Measurements from ENCODE around the gene LMAN1L. TPM values are rescaled to one million over a fixed set of nuclear protein-coding genes. Genes with fewer than 3 reads are reported as not detected.

Gene LMAN1L
- total RNA-seq = under 1 TPM in 1 of 2 experiments, not detected in 1; 0.15 TPM

GRCh38 chr15:74812533-74812932 is at the start of gene LMAN1L:
TSS of gene LMAN1L (plus strand) at chr15:74812835. CDS start at chr15:74812855, 20 bp downstream.
- ChIA-PET CTCF (interaction anchor here (0.6 kb wide), 1 partner anchor 141 kb away, joined by 4 read pairs; no protein-coding TSS in a partner anchor), POLR2A (no interaction called here)

- ChIA-PET POLR2A (no interaction called here), CTCF (interaction anchor here (1.1 kb wide), 1 partner anchor 142 kb away, joined by 3 read pairs; no protein-coding TSS in a partner anchor)
Measured at GRCh38 chr15:74763416-74763815, 49.2 kb upstream of the LMAN1L start.

GRCh38 chr15:74767167-74768098 is 45.2 kb upstream of the LMAN1L start:
- CTCF ChIA-PET = interaction anchor here (0.7 to 27.2 kb wide), 15 partner anchors 25 to 1107 kb away, joined by 3 to 914 read pairs (median 5); partner anchors contain the start of genes CSK, CYP1A1 and EDC3

GRCh38 chr15:74768099-74768770 is 44.4 kb upstream of the LMAN1L start:
- ChIA-PET POLR2A (interaction anchor here (0.6 kb wide), 1 partner anchor 10 kb away, joined by 6 read pairs; no protein-coding TSS in a partner anchor), CTCF (interaction anchor here (0.7 to 27.2 kb wide), 28 partner anchors 10 to 395 kb away, joined by 3 to 914 read pairs (median 4); partner anchors contain the start of genes CSK, CYP1A1, EDC3 and ULK3)

More at GRCh38 chr15:74767167-74768098, 45.2 kb upstream of the LMAN1L start:
- POLR2A ChIA-PET = interaction anchor here (0.7 kb wide), 1 partner anchor 27 kb away, joined by 3 read pairs; no protein-coding TSS in a partner anchor

GRCh38 chr15:74768771-74769342 is 43.8 kb upstream of the LMAN1L start:
- ChIA-PET POLR2A (interaction anchor here (0.6 to 1.1 kb wide), 2 partner anchors 9 to 11 kb away, joined by 4 to 6 read pairs; no protein-coding TSS in a partner anchor), CTCF (interaction anchor here (0.7 to 27.2 kb wide), 37 partner anchors 10 to 396 kb away, joined by 3 to 914 read pairs (median 4); partner anchors contain the start of genes CPLX3, CSK, CYP1A1 and EDC3)

- CTCF ChIA-PET = interaction anchor here (0.7 to 27.2 kb wide), 36 partner anchors 11 to 434 kb away, joined by 3 to 914 read pairs (median 4); partner anchors contain the start of genes CPLX3, CSK, CYP1A1 and CYP1A2
- POLR2A ChIA-PET = interaction anchor here (1.0 to 1.1 kb wide), 2 partner anchors 9 to 10 kb away, joined by 4 read pairs; no protein-coding TSS in a partner anchor
Measured at GRCh38 chr15:74769463-74770025, 43.1 kb upstream of the LMAN1L start.

GRCh38 chr15:74770211-74770903 is 42.3 kb upstream of the LMAN1L start:
- POLR2A ChIA-PET = interaction anchor here (0.6 to 1.2 kb wide), 4 partner anchors 10 to 136 kb away, joined by 3 to 4 read pairs (median 4); partner anchors contain the start of gene FAM219B
- CTCF ChIA-PET = interaction anchor here (0.6 to 27.2 kb wide), 32 partner anchors 9 to 397 kb away, joined by 3 to 914 read pairs (median 5); partner anchors contain the start of genes CPLX3, CSK, CYP1A2 and FAM219B

- POLR2A ChIA-PET = no interaction called here
Measured at GRCh38 chr15:74773329-74773728, 39.3 kb upstream of the LMAN1L start.

GRCh38 chr15:74773731-74774252 is 38.8 kb upstream of the LMAN1L start:
- POLR2A ChIA-PET = interaction anchor here (0.6 kb wide), 1 partner anchor 142 kb away, joined by 8 read pairs; no protein-coding TSS in a partner anchor
- CTCF ChIA-PET = interaction anchor here (0.9 to 27.2 kb wide), 3 partner anchors 19 to 228 kb away, joined by 3 to 914 read pairs (median 259); partner anchors contain the start of gene CSK

More at GRCh38 chr15:74773329-74773728, 39.3 kb upstream of the LMAN1L start:
- CTCF ChIA-PET = interaction anchor here (0.9 to 27.2 kb wide), 4 partner anchors 19 to 228 kb away, joined by 3 to 914 read pairs (median 150); partner anchors contain the start of gene CSK

GRCh38 chr15:74775132-74775562 is 37.5 kb upstream of the LMAN1L start:
- ChIA-PET POLR2A (interaction anchor here (3.5 kb wide), 1 partner anchor 12 kb away, joined by 32 read pairs; no protein-coding TSS in a partner anchor), CTCF (interaction anchor here (11.1 to 27.2 kb wide), 2 partner anchors 18 to 139 kb away, joined by 259 to 914 read pairs; partner anchors contain the start of gene CSK)

- ChIA-PET POLR2A (interaction anchor here (3.5 kb wide), 1 partner anchor 11 kb away, joined by 32 read pairs; no protein-coding TSS in a partner anchor), CTCF (interaction anchor here (11.1 to 27.2 kb wide), 2 partner anchors 17 to 140 kb away, joined by 259 to 914 read pairs; partner anchors contain the start of gene CSK)
Measured at GRCh38 chr15:74775894-74776293, 36.7 kb upstream of the LMAN1L start.

GRCh38 chr15:74776821-74777768 is 35.5 kb upstream of the LMAN1L start:
- ChIA-PET POLR2A (interaction anchor here (0.6 to 3.5 kb wide), 5 partner anchors 10 to 231 kb away, joined by 3 to 32 read pairs (median 4); no protein-coding TSS in a partner anchor), CTCF (interaction anchor here (0.7 to 32.0 kb wide), 8 partner anchors 4 to 183 kb away, joined by 3 to 914 read pairs (median 4); partner anchors contain the start of gene CSK)

- ChIA-PET POLR2A (interaction anchor here (0.7 to 3.5 kb wide), 6 partner anchors 9 to 232 kb away, joined by 3 to 32 read pairs (median 6); no protein-coding TSS in a partner anchor), CTCF (interaction anchor here (0.7 to 32.0 kb wide), 10 partner anchors 3 to 402 kb away, joined by 3 to 914 read pairs (median 4); partner anchors contain the start of gene CSK)
Measured at GRCh38 chr15:74777769-74778598, 34.7 kb upstream of the LMAN1L start.

GRCh38 chr15:74778599-74778970 is 34.0 kb upstream of the LMAN1L start:
- POLR2A ChIA-PET = interaction anchor here (0.7 to 3.5 kb wide), 5 partner anchors 9 to 160 kb away, joined by 4 to 32 read pairs (median 6); no protein-coding TSS in a partner anchor
- CTCF ChIA-PET = interaction anchor here (0.7 to 32.0 kb wide), 5 partner anchors 2 to 403 kb away, joined by 3 to 914 read pairs (median 3); partner anchors contain the start of gene CSK
